PC-9 (cell line): ENCODE results near the gene CDC42BPA.

Experiments used
- EZH2 ChIP-seq: fragments of 200-600 bp; sonication (generic); IDR thresholded peaks from 2 replicates; pipeline ENCODE4 v1.8.0; 2017; ENCODE audit warnings: antibody characterized with exemption, low read depth
- TF ChIP-seq, protein P1 (sequence below): fragments of 200-600 bp; sonication (generic); conservative IDR thresholded peaks from 2 replicates; pipeline ENCODE4 v1.6.1; 2017; ENCODE audit warnings: mixed run types, antibody characterized with exemption, mild to moderate bottlenecking, moderate library complexity

DNA sequence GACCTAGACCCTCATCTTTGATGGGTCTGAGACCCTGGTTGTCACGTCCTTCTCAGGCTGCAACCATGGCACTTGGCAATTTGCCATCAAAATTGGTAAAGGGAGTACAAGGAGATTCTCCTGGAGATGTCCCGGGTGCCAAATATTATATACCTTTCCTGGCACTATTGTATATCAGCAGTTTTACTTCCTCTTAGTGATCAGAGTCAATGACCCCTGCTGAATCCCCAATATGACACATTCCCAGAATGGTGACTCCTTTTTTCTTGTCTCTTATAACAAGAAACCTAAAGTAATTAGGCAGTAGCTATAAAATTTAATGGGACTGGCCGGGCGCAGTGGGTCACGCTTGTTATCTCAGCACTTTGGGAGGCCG lies 39.6 kb upstream of the CDC42BPA start:
- TF ChIP-seq, protein P1, sequence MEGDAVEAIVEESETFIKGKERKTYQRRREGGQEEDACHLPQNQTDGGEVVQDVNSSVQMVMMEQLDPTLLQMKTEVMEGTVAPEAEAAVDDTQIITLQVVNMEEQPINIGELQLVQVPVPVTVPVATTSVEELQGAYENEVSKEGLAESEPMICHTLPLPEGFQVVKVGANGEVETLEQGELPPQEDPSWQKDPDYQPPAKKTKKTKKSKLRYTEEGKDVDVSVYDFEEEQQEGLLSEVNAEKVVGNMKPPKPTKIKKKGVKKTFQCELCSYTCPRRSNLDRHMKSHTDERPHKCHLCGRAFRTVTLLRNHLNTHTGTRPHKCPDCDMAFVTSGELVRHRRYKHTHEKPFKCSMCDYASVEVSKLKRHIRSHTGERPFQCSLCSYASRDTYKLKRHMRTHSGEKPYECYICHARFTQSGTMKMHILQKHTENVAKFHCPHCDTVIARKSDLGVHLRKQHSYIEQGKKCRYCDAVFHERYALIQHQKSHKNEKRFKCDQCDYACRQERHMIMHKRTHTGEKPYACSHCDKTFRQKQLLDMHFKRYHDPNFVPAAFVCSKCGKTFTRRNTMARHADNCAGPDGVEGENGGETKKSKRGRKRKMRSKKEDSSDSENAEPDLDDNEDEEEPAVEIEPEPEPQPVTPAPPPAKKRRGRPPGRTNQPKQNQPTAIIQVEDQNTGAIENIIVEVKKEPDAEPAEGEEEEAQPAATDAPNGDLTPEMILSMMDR: no peak
- TF ChIP-seq EZH2: no peak
